LNCaP clone FGC (cell line): Measurements from ENCODE around the gene MALRD1.

Source experiments
- DNase-seq: peaks from one replicate; pipeline ENCODE4 v3.0.0-alpha.2; 2011; ENCODE audit warnings: low read depth
- H3K4me3 ChIP-seq: 2 replicates; pipeline ENCODE4 v1.5.1; 2011; ENCODE audit warnings: mild to moderate bottlenecking, low read depth, low read length, control low read depth
- CTCF ChIP-seq: IDR thresholded peaks from 2 replicates; pipeline ENCODE4 v1.5.1; 2012; ENCODE audit warnings: mild to moderate bottlenecking; ENCODE audit not compliant: control insufficient read depth, insufficient read depth; ENCODE audit errors: extremely low read depth

Gene MALRD1

DNA sequence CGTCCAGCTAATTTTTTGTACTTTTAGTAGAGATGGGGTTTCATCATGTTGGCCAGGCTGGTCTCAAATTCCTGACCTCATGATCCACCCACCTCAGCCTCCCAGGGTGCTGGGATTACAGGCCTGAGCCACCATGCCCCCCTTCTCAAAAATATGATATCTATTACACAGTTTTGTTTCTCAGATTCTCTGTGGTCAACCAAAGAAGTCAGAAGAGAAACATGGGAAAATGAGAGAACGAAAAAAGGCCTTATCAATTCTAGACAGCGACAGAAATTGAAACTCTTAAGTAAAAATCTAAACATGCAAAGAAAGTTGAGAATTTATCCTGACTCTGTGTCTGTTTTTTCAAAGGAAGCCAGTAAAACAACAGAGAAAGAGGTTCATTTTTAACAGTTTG, 483.8 kb downstream of the MALRD1 start:
- TF ChIP-seq CTCF, result no peak
- DNase-seq, result no peak
- no peak overlapping the region for H3K4me3 ChIP-seq

- no peak for TF ChIP-seq CTCF
- DNase-seq, result no peak
- no peak overlapping the region for H3K4me3 ChIP-seq
These were observed 492.7 kb downstream of the MALRD1 start for GRCh38 chr10:19541299-19541698.

DNA sequence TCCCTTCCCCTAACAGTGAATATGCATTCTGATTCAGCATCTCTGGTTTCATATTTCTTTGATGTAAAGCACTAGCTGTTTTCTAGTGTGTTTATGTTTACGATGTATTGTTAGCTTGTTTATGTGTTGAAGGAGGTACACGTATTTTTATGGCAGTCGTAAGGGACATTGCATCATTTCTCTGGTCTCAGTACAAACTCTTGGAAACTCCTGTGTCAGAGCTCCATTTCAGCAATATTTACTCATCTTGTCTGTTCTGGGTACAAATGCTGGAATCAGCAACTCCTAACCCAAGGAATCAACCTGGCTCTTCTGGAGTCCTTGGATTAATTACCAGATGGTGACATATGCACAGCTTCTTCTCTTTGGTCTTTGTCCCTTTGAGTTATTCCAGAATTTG, 497.6 kb downstream of the MALRD1 start:
- H3K4me3 ChIP-seq, result no peak overlapping the region
- no peak for DNase-seq
- no peak for TF ChIP-seq CTCF

- H3K4me3 ChIP-seq, result no peak overlapping the region
- no peak for TF ChIP-seq CTCF
- peak; percentile 18 for DNase-seq
These were observed 500.9 kb downstream of the MALRD1 start for GRCh38 chr10:19549503-19549902.

DNA sequence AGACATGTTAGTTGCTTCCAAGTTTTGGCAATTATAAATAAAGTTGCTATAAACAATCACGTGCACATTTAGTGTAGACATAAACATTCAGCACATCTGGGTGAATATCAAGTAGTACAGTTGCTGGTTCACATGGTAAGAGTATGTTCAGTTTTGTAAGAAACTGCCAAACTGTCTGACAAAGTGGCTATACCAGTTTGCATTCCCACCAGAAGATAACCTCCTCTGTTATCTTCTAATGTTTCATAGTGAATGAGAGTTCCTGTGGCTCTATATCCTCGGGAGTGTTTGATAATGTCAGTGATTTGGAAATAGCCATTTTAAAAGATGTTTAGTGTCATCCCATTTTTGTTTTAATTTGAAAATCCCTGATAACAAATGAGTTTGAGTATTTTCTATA, 508.1 kb downstream of the MALRD1 start:
- TF ChIP-seq CTCF, result no peak
- no peak overlapping the region for H3K4me3 ChIP-seq
- no peak for DNase-seq

- no peak overlapping the region for H3K4me3 ChIP-seq
- DNase-seq, result no peak
- TF ChIP-seq CTCF, result no peak
These were observed 512.6 kb downstream of the MALRD1 start for GRCh38 chr10:19561181-19561580.

DNA sequence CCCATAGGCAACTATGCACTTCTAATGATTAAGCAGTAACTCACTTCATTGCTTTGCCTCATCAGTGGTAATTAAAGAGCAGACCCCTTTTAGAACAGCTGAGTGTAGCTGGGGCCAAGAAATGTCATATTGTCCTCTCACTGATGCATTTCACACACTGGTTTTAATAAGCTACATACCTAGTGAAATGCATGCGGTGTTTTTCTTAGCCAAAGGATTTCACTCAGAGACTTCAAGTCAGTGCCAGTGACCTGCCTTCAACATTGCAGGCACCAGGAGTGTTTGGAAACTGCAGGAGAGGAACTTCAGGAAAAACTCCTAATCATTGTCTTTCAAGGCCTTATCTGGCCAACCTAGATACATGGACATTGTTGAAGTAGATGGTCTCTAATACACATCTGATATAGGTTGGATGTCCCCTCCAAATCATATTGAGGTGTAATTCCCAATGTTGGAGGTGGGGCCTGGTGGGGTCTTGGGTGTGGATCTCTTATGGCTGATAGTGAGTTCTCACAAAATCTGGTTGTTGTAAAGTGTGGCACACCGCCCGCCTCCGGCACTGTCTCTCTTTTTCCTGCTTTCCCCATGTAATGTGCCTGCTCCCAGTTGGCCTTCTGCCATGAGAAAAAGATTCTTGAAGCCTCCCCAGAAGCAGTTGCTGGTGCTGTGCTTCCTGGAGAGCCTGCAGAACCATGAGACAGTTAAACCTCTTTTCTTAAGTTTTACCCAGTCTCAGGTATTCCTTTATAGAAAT, 515.0 kb downstream of the MALRD1 start:
- no peak for TF ChIP-seq CTCF
- no peak for DNase-seq
- no peak overlapping the region for H3K4me3 ChIP-seq
